ENCODE results near the gene LPIN1.
"Not testable (repeated sequence)": the region's sequence is repeated elsewhere in the genome, so short reads cannot be mapped to it uniquely, and the experiment has no call there.

Gene LPIN1

GRCh38 chr2:11787991-11788390 is 41.6 kb downstream of the LPIN1 start:
- no peak for DNase-seq

GRCh38 chr2:11788461-11789124 is 42.2 kb downstream of the LPIN1 start:
- no peak for DNase-seq

GRCh38 chr2:11789243-11789642 is 42.8 kb downstream of the LPIN1 start:
- no peak for DNase-seq

- DNase-seq: no peak
Observed at GRCh38 chr2:11790228-11790627, 43.8 kb downstream of the LPIN1 start.

GRCh38 chr2:11795590-11795989 is 49.2 kb downstream of the LPIN1 start:
- no peak for DNase-seq

- DNase-seq: no peak
Observed at GRCh38 chr2:11796190-11797171, 50.0 kb downstream of the LPIN1 start.

- DNase-seq: no peak
Observed at GRCh38 chr2:11797846-11798245, 51.4 kb downstream of the LPIN1 start.

- DNase-seq: no peak
Observed at GRCh38 chr2:11798701-11799435, 52.4 kb downstream of the LPIN1 start.

- DNase-seq: no peak
Observed at GRCh38 chr2:11799826-11800225, 53.4 kb downstream of the LPIN1 start.

GRCh38 chr2:11802782-11803191 is 56.4 kb downstream of the LPIN1 start:
- no peak for DNase-seq

- no peak for DNase-seq
Observed at GRCh38 chr2:11805024-11805423, 58.6 kb downstream of the LPIN1 start.

- no peak for DNase-seq
Observed at GRCh38 chr2:11805920-11806319, 59.5 kb downstream of the LPIN1 start.

- DNase-seq: no peak
Observed at GRCh38 chr2:11807156-11808015, 61.0 kb downstream of the LPIN1 start.

GRCh38 chr2:11808016-11808400 is 61.6 kb downstream of the LPIN1 start:
- no peak for DNase-seq

- no peak for DNase-seq
Observed at GRCh38 chr2:11809586-11810236, 63.3 kb downstream of the LPIN1 start.

GRCh38 chr2:11810237-11810977 is 64.0 kb downstream of the LPIN1 start:
- DNase-seq: no peak

- DNase-seq: no peak
Observed at GRCh38 chr2:11811036-11811654, 64.7 kb downstream of the LPIN1 start.

- no peak for DNase-seq
Observed at GRCh38 chr2:11812466-11813248, 66.2 kb downstream of the LPIN1 start.

GRCh38 chr2:11813345-11813744 is 66.9 kb downstream of the LPIN1 start:
- DNase-seq: not testable (repeated sequence)

GRCh38 chr2:11813951-11814350 is 67.5 kb downstream of the LPIN1 start:
- DNase-seq: no peak
